Fibroblast of lung (primary cell): Measurements from ENCODE around the gene ARRB1. TPM values are rescaled to one million over a fixed set of nuclear protein-coding genes. Genes with fewer than 3 reads are reported as not detected.
"Not testable (repeated sequence)": the region's sequence is repeated elsewhere in the genome, so short reads cannot be mapped to it uniquely, and the experiment has no call there.

Experiments used
- DNase-seq, 2 donors: peaks; one replicate each; pipeline versions ENCODE4 v3.0.0 to v3.0.0-alpha.2; 2010; ENCODE audit warnings: low read depth in 2 of 2
- H2AFZ ChIP-seq: 2 replicates; pipeline ENCODE4 v1.5.1; 2012; ENCODE audit warnings: low read length, control low read depth, inconsistent platforms
- H3K27ac ChIP-seq: 2 replicates; pipeline ENCODE4 v1.5.1; 2011; ENCODE audit warnings: low read length, control low read depth; ENCODE audit not compliant: insufficient read depth
- H3K27me3 ChIP-seq: 2 replicates; pipeline ENCODE4 v1.5.1; 2011; ENCODE audit warnings: mild to moderate bottlenecking, low read length; ENCODE audit not compliant: control insufficient read depth, insufficient read depth
- H3K36me3 ChIP-seq: 2 replicates; pipeline ENCODE4 v1.5.1; 2011; ENCODE audit warnings: low read length; ENCODE audit not compliant: control insufficient read depth, insufficient read depth
- H3K4me1 ChIP-seq: 2 replicates; pipeline ENCODE4 v1.5.1; 2011; ENCODE audit warnings: low read length; ENCODE audit not compliant: control insufficient read depth, insufficient read depth; ENCODE audit errors: extremely low read depth
- H3K4me2 ChIP-seq: 2 replicates; pipeline ENCODE4 v1.5.1; 2011; ENCODE audit warnings: low read length, control low read depth; ENCODE audit not compliant: insufficient read depth; ENCODE audit errors: extremely low read depth
- H3K4me3 ChIP-seq, 4 experiments: fragments of 200-600 bp in 1 of 4; sonication (generic) in 1 of 4; replicated peaks in 1 of 4; 2 replicates each; pipeline ENCODE4 v1.5.1; 2011 to 2016; ENCODE audit warnings: low read length in 4 of 4, low read depth in 3 of 4, mild to moderate bottlenecking in 3 of 4, control low read depth in 2 of 4, inconsistent platforms in 1 of 4, mixed read lengths in 1 of 4; ENCODE audit not compliant: insufficient read depth in 1 of 4; ENCODE audit errors: control extremely low read depth in 1 of 4
- H3K79me2 ChIP-seq: 2 replicates; pipeline ENCODE4 v1.5.1; 2012; ENCODE audit warnings: mild to moderate bottlenecking, low read length, inconsistent platforms; ENCODE audit not compliant: control insufficient read depth, insufficient read depth
- H3K9ac ChIP-seq: 2 replicates; pipeline ENCODE4 v1.5.1; 2011; ENCODE audit warnings: mild to moderate bottlenecking, low read length, control low read depth; ENCODE audit not compliant: insufficient read depth
- H3K9me3 ChIP-seq: 2 replicates; pipeline ENCODE4 v1.5.1; 2012; ENCODE audit warnings: low read depth, low read length; ENCODE audit not compliant: control insufficient read depth, insufficient read depth
- H4K20me1 ChIP-seq: 2 replicates; pipeline ENCODE4 v1.5.1; 2011; ENCODE audit warnings: low read length; ENCODE audit not compliant: control insufficient read depth, insufficient read depth; ENCODE audit errors: extremely low read depth
- EZH2 ChIP-seq: IDR thresholded peaks from 2 replicates; pipeline ENCODE4 v1.5.1; 2012; ENCODE audit warnings: low read length, control low read depth, mild to moderate bottlenecking; ENCODE audit errors: missing control alignments
- polyA plus RNA-seq, 2 donors: library from polyadenylated mRNA; depleted of rRNA in 1 of 2; stranded (reverse) in 1 of 2; unstranded in 1 of 2; fragments of >200 nt; gene quantifications; 2 replicates each; pipeline ENCODE4 v1.2.1, GENCODE V29; 2011 to 2012; ENCODE audit warnings: missing spikeins in 1 of 2
- total RNA-seq: library from RNA; depleted of rRNA; stranded (reverse); fragments of >200 nt; gene quantifications from 2 replicates; pipeline ENCODE4 v1.2.1, GENCODE V29; 2014
- TF ChIP-seq, protein P1 (sequence below), 2 donors: IDR thresholded peaks in 1 of 2; conservative IDR thresholded peaks in 1 of 2; 1 replicate in 1 of 2; 2 replicates in 1 of 2; pipeline ENCODE4 v1.5.1; 2011 to 2012; ENCODE audit warnings: low read length in 2 of 2, control low read depth in 1 of 2, inconsistent platforms in 1 of 2, low read depth in 1 of 2, mild to moderate bottlenecking in 1 of 2

ARRB1 gene
- total and polyA plus RNA-seq, 2 donors (not counting 1 experiment from before 2014, with no cell fraction given): 4.3 to 18.9 TPM

DNA sequence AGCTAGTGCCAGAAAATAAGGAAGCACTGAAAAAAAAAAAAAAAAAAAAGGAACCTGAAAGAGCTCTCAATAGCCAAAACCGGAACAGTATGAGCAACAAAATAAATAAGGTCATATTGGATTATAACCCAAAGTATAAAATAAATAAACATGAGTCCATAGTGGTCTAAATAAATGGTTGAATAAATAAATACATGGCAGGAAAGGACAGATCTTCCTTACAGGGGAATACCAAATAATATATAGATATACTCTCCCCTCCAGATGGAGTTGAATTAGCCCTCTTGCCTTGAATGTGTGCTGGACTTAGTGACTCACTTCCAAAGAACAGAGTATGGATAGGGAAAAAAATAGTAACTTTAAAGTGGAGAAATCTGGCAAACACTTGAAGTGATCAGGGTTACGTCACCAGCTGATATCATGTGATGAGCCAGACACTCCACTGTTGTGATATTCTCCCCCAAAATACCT lies 14.3 kb upstream of the ARRB1 start:
- peak; percentile 71 to 86 for DNase-seq
- H4K20me1 ChIP-seq: no peaks in the 10 kb centered on the region
- H3K9ac ChIP-seq: no peak overlapping the region
- H2AFZ ChIP-seq: no peak overlapping the region
- H3K4me3 ChIP-seq: no peak overlapping the region
- no peaks in the 10 kb centered on the region for H3K4me1 ChIP-seq
- no peaks in the 10 kb centered on the region for H3K36me3 ChIP-seq
- H3K27me3 ChIP-seq: peaks cover 9% of the 10 kb centered on the region
- TF ChIP-seq EZH2: no peak
- TF ChIP-seq, protein P1, sequence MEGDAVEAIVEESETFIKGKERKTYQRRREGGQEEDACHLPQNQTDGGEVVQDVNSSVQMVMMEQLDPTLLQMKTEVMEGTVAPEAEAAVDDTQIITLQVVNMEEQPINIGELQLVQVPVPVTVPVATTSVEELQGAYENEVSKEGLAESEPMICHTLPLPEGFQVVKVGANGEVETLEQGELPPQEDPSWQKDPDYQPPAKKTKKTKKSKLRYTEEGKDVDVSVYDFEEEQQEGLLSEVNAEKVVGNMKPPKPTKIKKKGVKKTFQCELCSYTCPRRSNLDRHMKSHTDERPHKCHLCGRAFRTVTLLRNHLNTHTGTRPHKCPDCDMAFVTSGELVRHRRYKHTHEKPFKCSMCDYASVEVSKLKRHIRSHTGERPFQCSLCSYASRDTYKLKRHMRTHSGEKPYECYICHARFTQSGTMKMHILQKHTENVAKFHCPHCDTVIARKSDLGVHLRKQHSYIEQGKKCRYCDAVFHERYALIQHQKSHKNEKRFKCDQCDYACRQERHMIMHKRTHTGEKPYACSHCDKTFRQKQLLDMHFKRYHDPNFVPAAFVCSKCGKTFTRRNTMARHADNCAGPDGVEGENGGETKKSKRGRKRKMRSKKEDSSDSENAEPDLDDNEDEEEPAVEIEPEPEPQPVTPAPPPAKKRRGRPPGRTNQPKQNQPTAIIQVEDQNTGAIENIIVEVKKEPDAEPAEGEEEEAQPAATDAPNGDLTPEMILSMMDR (conservative IDR thresholded peaks at IDR 0.05 in 1 of 2, IDR thresholded peaks at IDR 0.05 in 1 of 2; ENCODE audit: low read depth in 1 of 2, low read length in 2 of 2): no peak
- no peaks in the 10 kb centered on the region for H3K79me2 ChIP-seq
- no peaks in the 10 kb centered on the region for H3K9me3 ChIP-seq
- H3K4me2 ChIP-seq: no peak overlapping the region
- H3K27ac ChIP-seq: no peak overlapping the region

DNA sequence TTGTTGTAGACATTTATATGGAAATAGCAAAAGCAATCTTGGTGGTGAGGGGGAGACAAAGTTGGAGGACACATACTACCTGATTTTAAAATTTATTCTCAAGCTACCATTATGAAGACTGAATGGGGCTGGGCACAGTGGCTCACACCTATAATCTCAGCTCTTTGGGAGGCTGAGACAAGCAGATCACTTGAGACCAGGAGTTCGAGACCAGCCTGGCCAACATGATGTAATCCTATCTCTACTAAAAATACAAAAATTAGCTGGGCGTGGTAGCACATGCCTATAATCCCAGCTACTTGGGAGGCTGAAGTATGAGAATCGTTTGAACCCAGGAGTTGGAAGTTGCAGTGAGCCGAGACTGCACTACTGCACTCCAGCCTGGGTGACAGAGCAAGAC lies 10.8 kb upstream of the ARRB1 start:
- not testable (repeated sequence) for H3K4me1 ChIP-seq, DNase-seq, H2AFZ ChIP-seq, H3K9ac ChIP-seq, H3K9me3 ChIP-seq, H3K79me2 ChIP-seq, H3K27ac ChIP-seq, H3K27me3 ChIP-seq, H4K20me1 ChIP-seq, H3K36me3 ChIP-seq, H3K4me2 ChIP-seq, H3K4me3 ChIP-seq

DNA sequence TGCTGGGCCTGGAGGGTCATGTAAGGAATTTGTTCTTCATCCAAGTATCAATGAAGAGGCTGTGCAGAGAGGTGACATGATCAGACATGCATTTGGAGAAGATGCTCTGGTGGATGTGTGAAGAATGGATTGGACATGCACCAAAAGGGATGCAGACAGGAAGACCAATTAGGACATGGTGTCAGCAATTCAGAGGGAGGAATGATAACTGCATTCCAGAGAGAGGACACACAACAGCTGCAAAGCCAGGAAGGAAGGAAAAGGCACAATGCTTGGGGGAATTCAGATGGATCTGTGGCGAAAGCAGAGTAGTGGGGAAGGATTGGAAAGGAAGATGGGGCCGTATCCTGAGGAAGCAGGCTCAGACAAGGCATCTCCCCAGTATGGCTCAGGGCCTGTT lies 5.2 kb upstream of the ARRB1 start:
- Histone ChIP-seq H3K36me3 (no peaks in the 10 kb centered on the region), H4K20me1 (no peaks in the 10 kb centered on the region), H3K4me3 (no peak overlapping the region), H3K79me2 (no peaks in the 10 kb centered on the region), H3K4me1 (no peaks in the 10 kb centered on the region), H2AFZ (no peak overlapping the region), H3K27me3 (peaks cover 4% of the 10 kb centered on the region), H3K9me3 (no peaks in the 10 kb centered on the region), H3K27ac (no peak overlapping the region), H3K9ac (no peak overlapping the region), H3K4me2 (no peak overlapping the region)
- TF ChIP-seq EZH2: no peak
- TF ChIP-seq, protein P1 (conservative IDR thresholded peaks at IDR 0.05 in 1 of 2, IDR thresholded peaks at IDR 0.05 in 1 of 2; ENCODE audit: low read depth in 1 of 2, low read length in 2 of 2): no peak
- no peak for DNase-seq
